HepG2 (cell line): ENCODE results near the gene MTHFR. TPM values are rescaled to one million over a fixed set of nuclear protein-coding genes. Genes with fewer than 3 reads are reported as not detected.

Source experiments
- ARNT ChIP-seq: fragments of 450-650 bp; IDR thresholded peaks from 2 replicates; pipeline ENCODE4 v1.6.1; 2017
- EZH2 ChIP-seq: conservative IDR thresholded peaks from 2 replicates; pipeline ENCODE4 v1.6.1; 2012; ENCODE audit warnings: mild to moderate bottlenecking, low read depth, low read length, moderate library complexity
- FOXC1 ChIP-seq: sonication (generic); formaldehyde crosslinking; IDR thresholded peaks from 2 replicates; pipeline ENCODE4 v1.8.0; 2022; ENCODE audit warnings: mild to moderate bottlenecking, missing genetic modification reagents, borderline replicate concordance
- KLF6 ChIP-seq: IDR thresholded peaks from 2 replicates; pipeline ENCODE4 v1.8.0; 2016; ENCODE audit warnings: missing biosample characterization, missing genetic modification reagents
- MIER2 ChIP-seq: IDR thresholded peaks from 2 replicates; pipeline ENCODE4 v1.6.1; 2016; ENCODE audit warnings: missing biosample characterization, missing genetic modification reagents
- NFIC ChIP-seq: IDR thresholded peaks from 2 replicates; pipeline ENCODE4 v1.6.1; 2012; ENCODE audit warnings: mild to moderate bottlenecking, low read length, inconsistent platforms
- PRMT3 ChIP-seq: sonication (generic); formaldehyde crosslinking; IDR thresholded peaks from 2 replicates; pipeline ENCODE4 v1.8.1; 2022; ENCODE audit warnings: low read depth, mild to moderate bottlenecking, moderate library complexity, missing genetic modification reagents, borderline replicate concordance
- RARA ChIP-seq: IDR thresholded peaks from 2 replicates; pipeline ENCODE4 v1.6.1; 2016; ENCODE audit warnings: missing genetic modification reagents, missing compliant biosample characterization
- SMAD3 ChIP-seq: sonication (generic); formaldehyde crosslinking; IDR thresholded peaks from 2 replicates; pipeline ENCODE4 v1.4.0; 2020; ENCODE audit warnings: missing genetic modification reagents
- STAT5B ChIP-seq: sonication (generic); formaldehyde crosslinking; IDR thresholded peaks from 2 replicates; pipeline ENCODE4 v1.4.0; 2020; ENCODE audit warnings: missing genetic modification reagents
- TAF1 ChIP-seq: sonication (generic); formaldehyde crosslinking; IDR thresholded peaks from 2 replicates; pipeline ENCODE4 v1.4.0; 2020; ENCODE audit warnings: missing genetic modification reagents
- TBX2 ChIP-seq: sonication (generic); formaldehyde crosslinking; IDR thresholded peaks from 2 replicates; pipeline ENCODE4 v1.5.0; 2020; ENCODE audit warnings: missing genetic modification reagents, mild to moderate bottlenecking, borderline replicate concordance
- TFDP2 ChIP-seq: sonication (generic); formaldehyde crosslinking; IDR thresholded peaks from 2 replicates; pipeline ENCODE4 v1.4.0; 2020; ENCODE audit warnings: missing genetic modification reagents
- TSC22D2 ChIP-seq: sonication (generic); formaldehyde crosslinking; IDR thresholded peaks from 2 replicates; pipeline ENCODE4 v1.5.1; 2020; ENCODE audit warnings: missing genetic modification reagents, mild to moderate bottlenecking, borderline replicate concordance
- XRCC5 ChIP-seq: fragments of 200-400 bp; formaldehyde crosslinking; optimal IDR thresholded peaks from 2 replicates; pipeline ENCODE3; 2017; ENCODE audit warnings: mild to moderate bottlenecking, low read length
- YEATS2 ChIP-seq: sonication (generic); formaldehyde crosslinking; IDR thresholded peaks from 2 replicates; pipeline ENCODE4 v1.4.0; 2020; ENCODE audit warnings: missing genetic modification reagents, borderline replicate concordance
- ZFP37 ChIP-seq: sonication (generic); formaldehyde crosslinking; IDR thresholded peaks from 2 replicates; pipeline ENCODE4 v1.4.0; 2020; ENCODE audit warnings: missing genetic modification reagents, borderline replicate concordance
- ZKSCAN5 ChIP-seq: sonication (generic); formaldehyde crosslinking; IDR thresholded peaks from 2 replicates; pipeline ENCODE4 v1.5.1; 2020; ENCODE audit warnings: mild to moderate bottlenecking, missing genetic modification reagents
- ZNF234 ChIP-seq: sonication (generic); formaldehyde crosslinking; conservative IDR thresholded peaks from 2 replicates; pipeline ENCODE4 v1.5.1; 2020; ENCODE audit warnings: mild to moderate bottlenecking, missing genetic modification reagents
- ZNF275 ChIP-seq: sonication (generic); formaldehyde crosslinking; IDR thresholded peaks from 2 replicates; pipeline ENCODE4 v1.8.0; 2022; ENCODE audit warnings: missing genetic modification reagents, mild to moderate bottlenecking, inconsistent platforms, borderline replicate concordance
- ZNF331 ChIP-seq: sonication (generic); formaldehyde crosslinking; IDR thresholded peaks from 2 replicates; pipeline ENCODE4 v1.4.0; 2020; ENCODE audit warnings: missing genetic modification reagents
- ZNF383 ChIP-seq: sonication (generic); formaldehyde crosslinking; IDR thresholded peaks from 2 replicates; pipeline ENCODE4 v1.4.0; 2020; ENCODE audit warnings: missing genetic modification reagents, mild to moderate bottlenecking, borderline replicate concordance
- ZNF607 ChIP-seq: sonication (generic); formaldehyde crosslinking; IDR thresholded peaks from 2 replicates; pipeline ENCODE4 v1.5.1; 2020; ENCODE audit warnings: missing genetic modification reagents, mild to moderate bottlenecking, borderline replicate concordance
- polyA plus RNA-seq, 8 experiments: library from polyadenylated mRNA; depleted of rRNA in 3 of 8; stranded (reverse) in 7 of 8; unstranded in 1 of 8; fragments of >200 nt; fragmentation: Illumina TruSeq in 4 of 8; extraction: Trizol in 4 of 8; gene quantifications; 2 replicates each; pipeline versions ENCODE4 v1.2.1 to v1.2.3, GENCODE V29; 2011 to 2016; ENCODE audit warnings: low read depth in 4 of 8, missing spikeins in 1 of 8, mixed read lengths in 1 of 8; ENCODE audit not compliant: insufficient read depth in 1 of 8
- total RNA-seq, 5 experiments: library from RNA; depleted of rRNA; stranded (reverse); fragments of >200 nt; fragmentation: Illumina TruSeq; extraction: Trizol; gene quantifications; 2 replicates each; pipeline ENCODE4 v1.2.3, GENCODE V29; 2016; ENCODE audit warnings: low read depth in 1 of 5
- TF ChIP-seq, protein P1 (sequence below), 2 experiments: sonication (generic) in 1 of 2; formaldehyde crosslinking in 1 of 2; IDR thresholded peaks; 2 replicates each; pipeline versions ENCODE4 v1.4.0 to v1.6.1; 2016 to 2020; ENCODE audit warnings: borderline replicate concordance in 1 of 2, low read depth in 1 of 2, mild to moderate bottlenecking in 1 of 2, missing genetic modification reagents in 1 of 2

The MTHFR gene
- total and polyA plus RNA-seq, 2 of the 13 experiments (the other 11 are each of a cell fraction or from before 2014, with no cell fraction given) = 3.8 to 8.2 TPM

- TF ChIP-seq ZNF607 (CRISPR knock-in tag) = no peak
- TF ChIP-seq STAT5B (CRISPR knock-in tag) = 0 out of 2 replicates have a peak, but pooled peaks have one; percentile 80
- TF ChIP-seq ZNF331 (CRISPR knock-in tag) = peak; percentile 45; the same call in 1 of the 2 replicates
- 0 out of 2 replicates have a peak, but pooled peaks have one; percentile 35 for TF ChIP-seq SMAD3 (CRISPR knock-in tag)
- TF ChIP-seq ZNF275 = no peak
- TF ChIP-seq ZNF234 (CRISPR knock-in tag) = no peak
- no peak for TF ChIP-seq NFIC
- TF ChIP-seq RARA (CRISPR knock-in tag) = 0 out of 2 replicates have a peak, but pooled peaks have one; percentile 17
- TF ChIP-seq ZNF383 = no peak
- no peak for TF ChIP-seq ARNT
- no peak for TF ChIP-seq XRCC5
- TF ChIP-seq TAF1 = no peak
- no peak for TF ChIP-seq PRMT3 (CRISPR knock-in tag)
- no peak for TF ChIP-seq EZH2
- TF ChIP-seq FOXC1 (CRISPR knock-in tag) = no peak
- no peak for TF ChIP-seq YEATS2 (CRISPR knock-in tag)
- TF ChIP-seq, protein P1, sequence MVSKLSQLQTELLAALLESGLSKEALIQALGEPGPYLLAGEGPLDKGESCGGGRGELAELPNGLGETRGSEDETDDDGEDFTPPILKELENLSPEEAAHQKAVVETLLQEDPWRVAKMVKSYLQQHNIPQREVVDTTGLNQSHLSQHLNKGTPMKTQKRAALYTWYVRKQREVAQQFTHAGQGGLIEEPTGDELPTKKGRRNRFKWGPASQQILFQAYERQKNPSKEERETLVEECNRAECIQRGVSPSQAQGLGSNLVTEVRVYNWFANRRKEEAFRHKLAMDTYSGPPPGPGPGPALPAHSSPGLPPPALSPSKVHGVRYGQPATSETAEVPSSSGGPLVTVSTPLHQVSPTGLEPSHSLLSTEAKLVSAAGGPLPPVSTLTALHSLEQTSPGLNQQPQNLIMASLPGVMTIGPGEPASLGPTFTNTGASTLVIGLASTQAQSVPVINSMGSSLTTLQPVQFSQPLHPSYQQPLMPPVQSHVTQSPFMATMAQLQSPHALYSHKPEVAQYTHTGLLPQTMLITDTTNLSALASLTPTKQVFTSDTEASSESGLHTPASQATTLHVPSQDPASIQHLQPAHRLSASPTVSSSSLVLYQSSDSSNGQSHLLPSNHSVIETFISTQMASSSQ (IDR thresholded peaks at IDR 0.05; ENCODE audit: low read depth) = no peak
- TF ChIP-seq, protein P1 (CRISPR knock-in tag; IDR thresholded peaks at IDR 0.05; ENCODE audit: borderline replicate concordance) = no peak
- TF ChIP-seq KLF6 = peak; percentile 66; the same call in 1 of the 2 replicates
- no peak for TF ChIP-seq TBX2
- no peak for TF ChIP-seq TFDP2
- TF ChIP-seq MIER2 = peak; percentile 93
- no peak for TF ChIP-seq TSC22D2 (CRISPR knock-in tag)
- TF ChIP-seq ZKSCAN5 = no peak
- 0 out of 2 replicates have a peak, but pooled peaks have one; percentile 39 for TF ChIP-seq ZFP37 (CRISPR knock-in tag)
- TF ChIP-seq, all 625 proteins: peak for 20
Measured at GRCh38 chr1:11845641-11846335, 40.0 kb upstream of the MTHFR start (continued).
